Measurements from ENCODE around the gene PSMD9. TPM values are rescaled to one million over a fixed set of nuclear protein-coding genes. Genes with fewer than 3 reads are reported as not detected.
"Not testable (repeated sequence)": the region's sequence is repeated elsewhere in the genome, so short reads cannot be mapped to it uniquely, and the experiment has no call there.

The PSMD9 gene
- total and polyA plus RNA-seq, 10 donors, result 29.6 to 62.6 (median 46.6) TPM

- no peaks in the 10 kb centered on the region for H3K9me3 ChIP-seq
- H3K27ac ChIP-seq, result no peak overlapping the region
- peaks cover 0 to 8% (median 6%) of the 10 kb centered on the region in 6 donors for H3K4me1 ChIP-seq
- no peak for DNase-seq
- H3K27me3 ChIP-seq (replicated peaks in 1 of 7), result no peaks in the 10 kb centered on the region
- no peak overlapping the region for H3K4me3 ChIP-seq
- TF ChIP-seq POLR2AphosphoS5 (IDR thresholded peaks at IDR 0.05) (no peak), CTCF (IDR thresholded peaks at IDR 0.05 in 8 of 11, conservative IDR thresholded peaks at IDR 0.05 in 3 of 11) (no peak), POLR2A (IDR thresholded peaks at IDR 0.05) (no peak)
- WGBS, 5 donors, result 72 to 80% (median 76%) methylated on average over 4 of the region's 4 CpGs
- intact Hi-C loops (cut with DNase I; ENCODE audit: low total_unique reads), result no loop called here
- no peaks in the 10 kb centered on the region for H3K36me3 ChIP-seq
These were observed 5.3 kb upstream of the PSMD9 start for GRCh38 chr12:121883315-121883660.

- intact Hi-C loops (cut with DNase I; ENCODE audit: low total_unique reads), result not testable (repeated sequence)
- 84 to 94% (median 90%) methylated on average over 11 of the region's 11 CpGs for WGBS, 5 donors
These were observed 3.5 kb upstream of the PSMD9 start for GRCh38 chr12:121885129-121885528.

GRCh38 chr12:121888083-121888477, 510 bp upstream of the PSMD9 start:
- no peaks in the 10 kb centered on the region for H3K27me3 ChIP-seq (replicated peaks in 1 of 7)
- peaks cover 0 to 30% (median 6%) of the 10 kb centered on the region in 6 donors for H3K36me3 ChIP-seq
- 53 to 59% (median 57%) methylated on average over 6 of the region's 6 CpGs for WGBS, 5 donors
- peaks cover 14 to 46% (median 33%) of the 10 kb centered on the region in 6 donors for H3K4me1 ChIP-seq
- peak overlapping the region; percentile 92 to 99 (median 96) for H3K27ac ChIP-seq
- DNase-seq, result no peak
- TF ChIP-seq POLR2AphosphoS5 (IDR thresholded peaks at IDR 0.05), result no peak
- no peak for TF ChIP-seq POLR2A (IDR thresholded peaks at IDR 0.05)
- no peak for TF ChIP-seq CTCF (IDR thresholded peaks at IDR 0.05 in 8 of 11, conservative IDR thresholded peaks at IDR 0.05 in 3 of 11)
- no peaks in the 10 kb centered on the region for H3K9me3 ChIP-seq
- intact Hi-C loops (cut with DNase I; ENCODE audit: low total_unique reads), result no loop called here
- peak overlapping the region; percentile 50 to 95 (median 74) for H3K4me3 ChIP-seq

More at GRCh38 chr12:121885129-121885528, 3.5 kb upstream of the PSMD9 start:
- not testable (repeated sequence) for H3K9me3 ChIP-seq; H3K27ac ChIP-seq; H3K4me3 ChIP-seq; H3K27me3 ChIP-seq (replicated peaks in 1 of 7); H3K36me3 ChIP-seq; DNase-seq
- H3K4me1 ChIP-seq, result peaks cover 8 to 24% (median 19%) of the 10 kb centered on the region in 6 donors

GRCh38 chr12:121889274-121889624, 659 bp downstream of the PSMD9 start:
- no peak for DNase-seq
- peak overlapping the region; percentile 50 to 95 (median 74) for H3K4me3 ChIP-seq
- H3K36me3 ChIP-seq, result peaks cover 0 to 41% (median 7%) of the 10 kb centered on the region in 6 donors
- no peaks in the 10 kb centered on the region for H3K9me3 ChIP-seq
- 3 to 5% (median 5%) methylated on average over 7 of the region's 7 CpGs for WGBS, 5 donors
- H3K27me3 ChIP-seq (replicated peaks in 1 of 7), result no peaks in the 10 kb centered on the region
- intact Hi-C loops (cut with DNase I; ENCODE audit: low total_unique reads), result no loop called here
- H3K4me1 ChIP-seq, result peaks cover 14 to 58% (median 38%) of the 10 kb centered on the region in 6 donors
- TF ChIP-seq CTCF (IDR thresholded peaks at IDR 0.05 in 8 of 11, conservative IDR thresholded peaks at IDR 0.05 in 3 of 11) (no peak), POLR2AphosphoS5 (IDR thresholded peaks at IDR 0.05) (no peak)
- peak overlapping the region; percentile 92 to 99 (median 96) for H3K27ac ChIP-seq

GRCh38 chr12:121889661-121890060, 1.1 kb downstream of the PSMD9 start:
- intact Hi-C loops (cut with DNase I; ENCODE audit: low total_unique reads), result loop anchor here (10.0 kb wide), 1 partner anchor 185 kb away; no protein-coding TSS in a partner anchor
- Histone ChIP-seq H3K4me1 (peaks cover 14 to 61% (median 39%) of the 10 kb centered on the region in 6 donors), H3K4me3 (peak overlapping the region; percentile 50 to 95 (median 74)), H3K36me3 (peaks cover 0 to 45% (median 10%) of the 10 kb centered on the region in 6 donors), H3K27ac (peak overlapping the region in 7 of 8 donors; percentile 92 to 99 (median 97))
- not testable (repeated sequence) for DNase-seq; H3K27me3 ChIP-seq (replicated peaks in 1 of 7); H3K9me3 ChIP-seq
- WGBS, 5 donors, result 38 to 57% (median 41%) methylated on average over 6 of the region's 6 CpGs
